Neural progenitor cell (in vitro differentiated cells): ENCODE results near the gene DCANP1. TPM values are rescaled to one million over a fixed set of nuclear protein-coding genes. Genes with fewer than 3 reads are reported as not detected.

Experiments used
- DNase-seq: peaks from one replicate; pipeline ENCODE4 v3.0.0-alpha.2; 2016; ENCODE audit warnings: low spot score
- H2AFZ ChIP-seq: fragments of 200-600 bp; sonication (generic); replicated peaks from 2 replicates; pipeline ENCODE4 v1.6.1; 2016; ENCODE audit warnings: antibody characterized with exemption
- H3F3A ChIP-seq: fragments of 200-600 bp; sonication (generic); 2 replicates; pipeline ENCODE4 v1.6.1; 2016; ENCODE audit warnings: antibody characterized with exemption, low read depth
- H3K27ac ChIP-seq: fragments of 200-600 bp; sonication (generic); 2 replicates; pipeline ENCODE4 v1.5.1; 2016; ENCODE audit warnings: mild to moderate bottlenecking
- H3K27me3 ChIP-seq: fragments of 200-600 bp; sonication (generic); 2 replicates; pipeline ENCODE4 v1.6.1; 2016; ENCODE audit warnings: mild to moderate bottlenecking, moderate library complexity
- H3K36me3 ChIP-seq: fragments of 200-600 bp; sonication (generic); 2 replicates; pipeline ENCODE4 v1.5.1; 2016
- H3K4me1 ChIP-seq: fragments of 200-600 bp; sonication (generic); 2 replicates; pipeline ENCODE4 v1.6.1; 2016; ENCODE audit warnings: mixed run types
- H3K4me2 ChIP-seq: fragments of 200-600 bp; sonication (generic); 2 replicates; pipeline ENCODE4 v1.6.1; 2016
- H3K4me3 ChIP-seq: fragments of 200-600 bp; sonication (generic); 2 replicates; pipeline ENCODE4 v1.5.1; 2016
- H3K79me2 ChIP-seq: fragments of 200-600 bp; sonication (generic); 2 replicates; pipeline ENCODE4 v1.6.1; 2016; ENCODE audit warnings: low read depth
- H3K9ac ChIP-seq: fragments of 200-600 bp; sonication (generic); 2 replicates; pipeline ENCODE4 v1.6.1; 2016
- H3K9me3 ChIP-seq: fragments of 200-600 bp; sonication (generic); 2 replicates; pipeline ENCODE4 v1.5.1; 2016; ENCODE audit warnings: low read depth
- H4K20me1 ChIP-seq: fragments of 200-600 bp; sonication (generic); 2 replicates; pipeline ENCODE4 v1.6.1; 2016; ENCODE audit warnings: low read depth
- H3K27ac Mint-ChIP-seq: 3 replicates; pipeline ENCODE4 v1.8.0; 2021; ENCODE audit warnings: mixed read lengths
- H3K27me3 Mint-ChIP-seq: 2 replicates; pipeline ENCODE4 v1.8.0; 2022; ENCODE audit warnings: low read depth, mild to moderate bottlenecking, inconsistent platforms, moderate library complexity, mixed read lengths; ENCODE audit not compliant: insufficient read depth
- H3K36me3 Mint-ChIP-seq: 3 replicates; pipeline ENCODE4 v1.8.0; 2021; ENCODE audit warnings: mixed read lengths
- H3K4me1 Mint-ChIP-seq: 3 replicates; pipeline ENCODE4 v1.8.0; 2021; ENCODE audit warnings: mixed read lengths
- H3K4me3 Mint-ChIP-seq: 3 replicates; pipeline ENCODE4 v1.8.0; 2021; ENCODE audit warnings: mild to moderate bottlenecking, moderate library complexity, mixed read lengths
- H3K9me3 Mint-ChIP-seq: 3 replicates; pipeline ENCODE4 v1.8.0; 2020; ENCODE audit warnings: mixed read lengths
- EZH2 ChIP-seq: fragments of 200-600 bp; sonication (generic); IDR thresholded peaks from 2 replicates; pipeline ENCODE4 v1.6.1; 2017; ENCODE audit warnings: antibody characterized with exemption, mild to moderate bottlenecking, moderate library complexity
- EZH2phosphoT487 ChIP-seq: fragments of 200-600 bp; sonication (generic); IDR thresholded peaks from 2 replicates; pipeline ENCODE4 v1.6.1; 2017; ENCODE audit warnings: antibody characterized with exemption
- total RNA-seq: library from RNA; depleted of rRNA; stranded (reverse); fragments of >200 nt; gene quantifications from 2 replicates; pipeline ENCODE4 v1.2.3, GENCODE V29; 2015; ENCODE audit warnings: low replicate concordance
- TF ChIP-seq, protein P1 (sequence below): fragments of 200-600 bp; sonication (generic); IDR thresholded peaks from 2 replicates; pipeline ENCODE4 v1.5.1; 2017; ENCODE audit warnings: antibody characterized with exemption, mild to moderate bottlenecking

DCANP1 gene
- total RNA-seq, 1 donor from 2014 or later, result not detected

DNA sequence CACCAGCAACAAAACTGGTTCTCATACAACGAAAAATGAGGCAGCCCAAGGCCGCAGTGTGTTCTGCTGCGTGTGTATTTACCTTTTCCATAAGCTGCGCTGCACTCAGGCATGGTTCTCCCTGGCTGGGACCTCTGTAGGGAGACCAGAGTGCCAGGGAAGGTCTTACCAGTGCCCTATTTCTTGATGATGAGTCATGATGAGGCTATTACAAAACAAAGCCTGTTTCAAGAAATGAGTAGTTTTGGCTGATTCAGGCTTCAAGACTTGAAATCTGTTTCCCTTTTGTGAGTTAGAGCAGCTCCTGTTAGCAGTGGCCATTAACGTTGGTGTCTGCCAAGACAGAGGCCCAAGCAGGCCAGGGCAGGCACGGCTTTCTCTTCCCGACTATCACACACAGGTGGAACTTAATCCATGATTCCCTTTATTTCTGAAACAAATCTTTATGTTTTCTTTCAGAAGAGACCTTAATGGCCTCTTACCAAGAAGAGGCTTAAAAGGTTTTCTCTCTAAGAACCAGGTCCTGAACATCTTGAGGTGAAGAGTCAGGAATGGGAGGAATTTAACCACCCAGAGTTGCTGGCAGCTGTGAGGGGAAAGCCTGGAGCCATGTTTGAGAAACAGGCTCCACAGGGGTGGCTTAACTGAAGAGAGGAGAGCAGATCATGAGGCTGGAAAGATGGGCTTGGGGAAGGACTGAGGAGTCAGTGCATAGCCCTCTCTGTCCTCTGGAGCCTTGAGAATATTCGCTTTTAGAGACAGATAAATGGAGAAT is 46.4 kb upstream of the DCANP1 start:
- H4K20me1 ChIP-seq, result peaks cover 71% of the 10 kb centered on the region
- peaks cover 40% of the 10 kb centered on the region for H3F3A ChIP-seq
- no peaks in the 10 kb centered on the region for H3K36me3 ChIP-seq
- peaks cover 33% of the 10 kb centered on the region for H3K4me1 Mint-ChIP-seq
- H3K9me3 Mint-ChIP-seq, result peaks cover 6% of the 10 kb centered on the region
- H3K4me3 Mint-ChIP-seq, result no peak overlapping the region
- H3K9me3 ChIP-seq, result no peaks in the 10 kb centered on the region
- H3K27me3 ChIP-seq, result peaks cover 100% of the 10 kb centered on the region
- peaks cover 58% of the 10 kb centered on the region for H3K27me3 Mint-ChIP-seq
- peak; percentile 54 for DNase-seq
- no peak overlapping the region for H3K9ac ChIP-seq
- no peak overlapping the region for H3K27ac Mint-ChIP-seq
- no peak overlapping the region for H3K4me3 ChIP-seq
- H2AFZ ChIP-seq, result no peak overlapping the region
- H3K4me1 ChIP-seq, result peaks cover 51% of the 10 kb centered on the region
- no peak overlapping the region for H3K27ac ChIP-seq
- TF ChIP-seq EZH2, result no peak
- TF ChIP-seq EZH2phosphoT487, result no peak
- TF ChIP-seq, protein P1, sequence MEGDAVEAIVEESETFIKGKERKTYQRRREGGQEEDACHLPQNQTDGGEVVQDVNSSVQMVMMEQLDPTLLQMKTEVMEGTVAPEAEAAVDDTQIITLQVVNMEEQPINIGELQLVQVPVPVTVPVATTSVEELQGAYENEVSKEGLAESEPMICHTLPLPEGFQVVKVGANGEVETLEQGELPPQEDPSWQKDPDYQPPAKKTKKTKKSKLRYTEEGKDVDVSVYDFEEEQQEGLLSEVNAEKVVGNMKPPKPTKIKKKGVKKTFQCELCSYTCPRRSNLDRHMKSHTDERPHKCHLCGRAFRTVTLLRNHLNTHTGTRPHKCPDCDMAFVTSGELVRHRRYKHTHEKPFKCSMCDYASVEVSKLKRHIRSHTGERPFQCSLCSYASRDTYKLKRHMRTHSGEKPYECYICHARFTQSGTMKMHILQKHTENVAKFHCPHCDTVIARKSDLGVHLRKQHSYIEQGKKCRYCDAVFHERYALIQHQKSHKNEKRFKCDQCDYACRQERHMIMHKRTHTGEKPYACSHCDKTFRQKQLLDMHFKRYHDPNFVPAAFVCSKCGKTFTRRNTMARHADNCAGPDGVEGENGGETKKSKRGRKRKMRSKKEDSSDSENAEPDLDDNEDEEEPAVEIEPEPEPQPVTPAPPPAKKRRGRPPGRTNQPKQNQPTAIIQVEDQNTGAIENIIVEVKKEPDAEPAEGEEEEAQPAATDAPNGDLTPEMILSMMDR, result no peak
- no peaks in the 10 kb centered on the region for H3K79me2 ChIP-seq
- H3K4me2 ChIP-seq, result no peak overlapping the region
- peaks cover 2% of the 10 kb centered on the region for H3K36me3 Mint-ChIP-seq

DNA sequence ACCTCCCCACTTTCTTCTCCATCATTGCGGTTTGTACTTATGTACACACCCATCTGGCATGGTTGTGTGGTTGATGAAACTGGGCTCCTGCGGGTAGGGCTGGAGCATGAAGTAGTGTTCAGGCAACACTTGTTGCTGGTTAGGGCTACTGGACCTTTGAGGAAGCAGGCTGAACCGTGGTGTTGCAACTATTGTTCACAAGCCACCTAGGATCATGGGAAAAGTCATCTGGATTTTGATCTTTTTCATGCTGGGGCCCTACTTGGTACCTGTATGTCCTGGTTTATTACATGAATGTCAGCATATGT is 45.1 kb upstream of the DCANP1 start:
- H3K9me3 Mint-ChIP-seq, result peaks cover 6% of the 10 kb centered on the region
- Histone ChIP-seq H3K4me1 (peaks cover 55% of the 10 kb centered on the region), H4K20me1 (peaks cover 73% of the 10 kb centered on the region), H3K36me3 (no peaks in the 10 kb centered on the region), H3K9ac (no peak overlapping the region), H3K4me2 (peak overlapping the region; percentile 93), H3F3A (peaks cover 45% of the 10 kb centered on the region), H3K27ac (no peak overlapping the region), H3K9me3 (no peaks in the 10 kb centered on the region), H3K27me3 (peaks cover 100% of the 10 kb centered on the region), H3K79me2 (no peaks in the 10 kb centered on the region), H2AFZ (no peak overlapping the region), H3K4me3 (no peak overlapping the region)
- peaks cover 40% of the 10 kb centered on the region for H3K4me1 Mint-ChIP-seq
- TF ChIP-seq EZH2phosphoT487, result no peak
- TF ChIP-seq, protein P1, result no peak
- no peak for TF ChIP-seq EZH2
- H3K27ac Mint-ChIP-seq, result no peak overlapping the region
- no peak overlapping the region for H3K4me3 Mint-ChIP-seq
- peaks cover 64% of the 10 kb centered on the region for H3K27me3 Mint-ChIP-seq
- no peak for DNase-seq
- peaks cover 2% of the 10 kb centered on the region for H3K36me3 Mint-ChIP-seq

DNA sequence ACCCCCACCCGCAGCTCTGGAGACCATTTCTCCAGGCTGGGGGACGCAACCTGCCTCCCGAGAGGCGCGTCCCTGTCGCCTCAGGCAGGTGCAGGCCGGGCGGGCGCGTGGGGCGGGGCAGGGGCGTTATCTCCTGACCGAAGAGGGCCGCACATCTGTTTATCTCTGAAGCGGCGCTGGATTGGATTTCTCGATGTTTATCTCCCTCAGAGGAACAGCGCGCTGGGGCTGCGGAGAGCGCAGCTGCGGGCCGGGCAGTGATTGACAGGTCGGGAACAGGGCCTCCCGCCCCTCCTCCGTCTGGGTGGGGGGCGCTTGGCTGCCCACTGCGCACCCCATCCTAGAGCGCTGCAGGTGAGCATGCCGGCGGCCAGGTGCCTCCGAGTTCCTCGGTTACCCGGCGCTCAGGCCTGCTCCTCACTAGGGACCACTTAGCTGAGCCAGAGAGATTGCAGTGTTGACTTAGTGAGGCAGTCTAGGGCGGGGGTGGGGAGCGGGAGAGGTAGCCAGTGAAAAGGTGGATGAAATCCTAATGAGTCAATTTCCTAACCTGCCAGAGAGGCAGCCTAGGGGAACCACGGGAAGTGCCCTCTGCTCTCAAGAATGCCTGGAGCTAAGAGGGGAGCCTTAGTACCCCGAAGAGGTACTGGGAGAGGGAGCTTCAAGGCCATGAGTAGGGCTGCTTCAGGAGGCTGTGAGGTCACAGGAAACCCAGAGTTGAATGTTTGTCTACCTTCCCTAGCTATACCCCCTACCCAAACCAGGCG is 44.6 kb upstream of the DCANP1 start:
- Mint-ChIP-seq H3K4me1 (peaks cover 45% of the 10 kb centered on the region), H3K27ac (no peak overlapping the region), H3K27me3 (peaks cover 65% of the 10 kb centered on the region), H3K9me3 (peaks cover 6% of the 10 kb centered on the region), H3K36me3 (peaks cover 2% of the 10 kb centered on the region), H3K4me3 (no peak overlapping the region)
- H3K4me2 ChIP-seq, result peak overlapping the region; percentile 93
- peak; percentile 79 for DNase-seq
- no peaks in the 10 kb centered on the region for H3K79me2 ChIP-seq
- no peak overlapping the region for H3K27ac ChIP-seq
- no peak overlapping the region for H2AFZ ChIP-seq
- peaks cover 45% of the 10 kb centered on the region for H3F3A ChIP-seq
- H3K27me3 ChIP-seq, result peaks cover 100% of the 10 kb centered on the region
- H3K4me1 ChIP-seq, result peaks cover 55% of the 10 kb centered on the region
- no peaks in the 10 kb centered on the region for H3K9me3 ChIP-seq
- H3K36me3 ChIP-seq, result no peaks in the 10 kb centered on the region
- H3K9ac ChIP-seq, result no peak overlapping the region
- TF ChIP-seq, protein P1, result no peak
- peak; percentile 69 for TF ChIP-seq EZH2
- H4K20me1 ChIP-seq, result peaks cover 73% of the 10 kb centered on the region
- peak overlapping the region; percentile 49 for H3K4me3 ChIP-seq
